GM12878 (cell line): ENCODE data around the gene RET. TPM values are rescaled to one million over a fixed set of nuclear protein-coding genes. Genes with fewer than 3 reads are reported as not detected.

Experiments
- ATAC-seq: fragments of 200-7000 bp; cut with Tn5 transposase; 3 replicates; pipeline ENCODE4 v1.9.1; 2020; ENCODE audit warnings: mild to moderate bottlenecking, moderate library complexity
- BruUV-seq: library from RNA; stranded (reverse); fragments of 400-500 nt; replicated peaks from 2 replicates; lab custom pipeline; 2021; lab: Mats Ljungman, UMichigan
- CTCF ChIA-PET: fragments of 300-600 bp; sonication (Branson Sonifier 250); formaldehyde crosslinking; extraction: SDS; loops from one replicate; lab custom pipeline; 2021; ENCODE audit warnings: inconsistent platforms; lab: Yijun Ruan, JAX
- POLR2A ChIA-PET: fragments of 350-600 bp; formaldehyde crosslinking; extraction: SDS; loops from one replicate; lab custom pipeline; 2021; ENCODE audit warnings: inconsistent platforms; lab: Charles Lee
- RAD21 ChIA-PET: fragments of 300-600 bp; sonication (Branson Sonifier 250); formaldehyde crosslinking; loops from one replicate; lab custom pipeline; 2023; ENCODE audit warnings: antibody characterized with exemption; ENCODE audit not compliant: unreplicated experiment; lab: Charles Lee
- SMC1A ChIA-PET: fragments of 300-600 bp; sonication (Branson Sonifier 250); formaldehyde crosslinking; loops from one replicate; lab custom pipeline; 2023; ENCODE audit not compliant: unreplicated experiment, uncharacterized antibody; lab: Charles Lee
- DNase-seq: peaks from one replicate; pipeline ENCODE4 v3.0.0-alpha.2; 2011; ENCODE audit warnings: low read depth, low spot score
- FAIRE-seq: peaks from 3 replicates; lab custom pipeline; 2011; peaks lifted over from hg19 to GRCh38; lab: Jason Lieb, UNC
- H2AFZ ChIP-seq: 2 replicates; pipeline ENCODE4 v1.6.0; 2011; ENCODE audit warnings: low read depth, low read length, control low read depth; ENCODE audit not compliant: control insufficient read depth
- H3K27ac ChIP-seq: 2 replicates; pipeline ENCODE4 v1.5.1; 2011; ENCODE audit warnings: control low read depth; ENCODE audit not compliant: control insufficient read depth, insufficient read depth
- H3K27me3 ChIP-seq, 2 experiments: replicated peaks in 1 of 2; 2 replicates each; pipeline versions ENCODE4 v1.6.0 to v1.6.1; 2011; ENCODE audit warnings: low read length in 1 of 2; ENCODE audit not compliant: control insufficient read depth in 2 of 2, insufficient read depth in 2 of 2
- H3K36me3 ChIP-seq, 2 experiments: 2 replicates each; pipeline ENCODE4 v1.5.1; 2011; ENCODE audit warnings: low read length in 1 of 2; ENCODE audit not compliant: control insufficient read depth in 2 of 2, insufficient read depth in 2 of 2
- H3K4me1 ChIP-seq: 2 replicates; pipeline ENCODE4 v1.6.1; 2011; ENCODE audit warnings: mild to moderate bottlenecking, low read length, moderate library complexity, mixed read lengths; ENCODE audit not compliant: control insufficient read depth, insufficient read depth
- H3K4me2 ChIP-seq: 2 replicates; pipeline ENCODE4 v1.6.0; 2011; ENCODE audit warnings: control low read depth; ENCODE audit not compliant: control insufficient read depth, insufficient read depth
- H3K4me3 ChIP-seq: fragments of 200-600 bp; sonication (generic); 2 replicates; pipeline ENCODE4 v1.5.1; 2016
- H3K79me2 ChIP-seq: 2 replicates; pipeline ENCODE4 v1.6.0; 2011; ENCODE audit warnings: low read length; ENCODE audit not compliant: control insufficient read depth, insufficient read depth
- H3K9ac ChIP-seq: 2 replicates; pipeline ENCODE4 v1.8.0; 2011; ENCODE audit warnings: low read length, control low read depth, mixed read lengths; ENCODE audit not compliant: control insufficient read depth, insufficient read depth
- H3K9me3 ChIP-seq: replicated peaks from 3 replicates; pipeline ENCODE4 v1.5.1; 2011; ENCODE audit warnings: mild to moderate bottlenecking, low read length; ENCODE audit not compliant: control insufficient read depth, insufficient read depth
- H4K20me1 ChIP-seq: 2 replicates; pipeline ENCODE4 v1.6.0; 2011; ENCODE audit not compliant: control insufficient read depth, insufficient read depth
- ATF7 ChIP-seq: fragments of 450-650 bp; IDR thresholded peaks from 2 replicates; pipeline ENCODE4 v1.6.1; 2016; ENCODE audit warnings: low read depth, mild to moderate bottlenecking
- BCL11A ChIP-seq: IDR thresholded peaks from 2 replicates; pipeline ENCODE4 v1.6.1; 2011; ENCODE audit warnings: low read depth, low read length
- BHLHE40 ChIP-seq, 2 experiments: fragments of 450-650 bp in 1 of 2; IDR thresholded peaks; 2 replicates each; pipeline ENCODE4 v1.6.1; 2011 to 2017; ENCODE audit warnings: low read depth in 2 of 2, borderline replicate concordance in 1 of 2, improper control_type of control experiment in 1 of 2, low read length in 1 of 2, mild to moderate bottlenecking in 1 of 2
- IRF4 ChIP-seq: IDR thresholded peaks from 2 replicates; pipeline ENCODE4 v1.6.1; 2011; ENCODE audit warnings: low read depth, low read length
- NR2F1 ChIP-seq: fragments of 450-650 bp; conservative IDR thresholded peaks from 2 replicates; pipeline ENCODE4 v1.6.1; 2017; ENCODE audit warnings: mild to moderate bottlenecking
- STAT3 ChIP-seq: IDR thresholded peaks from 2 replicates; pipeline ENCODE4 v1.6.1; 2011; ENCODE audit warnings: low read depth, low read length, improper control_type of control experiment
- TARDBP ChIP-seq: IDR thresholded peaks from 2 replicates; pipeline ENCODE4 v1.6.1; 2016; ENCODE audit warnings: borderline replicate concordance
- WGBS: methylation state at CpG from one replicate; pipeline ENCODE4 v1.1.6; 2016; ENCODE audit warnings: low lambda C conversion rate; ENCODE audit not compliant: insufficient replicate concordance, insufficient coverage; ENCODE audit errors: missing lambda C conversion rate; 5-methylcytosine and 5-hydroxymethylcytosine counted together
- in situ Hi-C: fragments of 300-500 bp; cut with MboI; formaldehyde crosslinking; loops from 9 replicates; pipeline ENCODE4 v1.14.3; 2018; ENCODE audit warnings: mixed read lengths
- intact Hi-C: fragments of 100-400 bp; cut with micrococcal nuclease; formaldehyde crosslinking; loops from one replicate; pipeline ENCODE4 v1.14.2; 2022; ENCODE audit not compliant: unreplicated experiment
- polyA plus RNA-seq, 11 experiments: library from polyadenylated mRNA; depleted of rRNA in 4 of 11; unstranded in 6 of 11; stranded (reverse) in 5 of 11; fragments of >200 nt; fragmentation: Nextera tagmentation in 4 of 11; fragmentation: Illumina TruSeq in 1 of 11; extraction: Ambion mirVana in 4 of 11; extraction: Trizol in 1 of 11; gene quantifications; 1 replicate in 1 of 11; 2 replicates in 10 of 11; pipeline versions ENCODE4 v1.2.1 to v1.2.3, GENCODE V29; 2011 to 2016; ENCODE audit warnings: inconsistent platforms in 2 of 11, missing spikeins in 2 of 11, low read depth in 1 of 11
- total RNA-seq, 4 experiments: library from RNA; depleted of rRNA in 3 of 4; stranded (reverse); fragments of >200 nt in 3 of 4; fragmentation: Illumina TruSeq in 1 of 4; extraction: Trizol in 1 of 4; gene quantifications; 2 replicates each; pipeline versions ENCODE4 v1.2.1 to v1.2.3, GENCODE V29; 2013 to 2021
- TF ChIP-seq, protein P1 (sequence below): fragments of 450-650 bp; IDR thresholded peaks from 2 replicates; pipeline ENCODE4 v1.6.1; 2017; ENCODE audit warnings: low read depth, mild to moderate bottlenecking, moderate library complexity

RET gene
- total and polyA plus RNA-seq, 10 of the 15 experiments (the other 5 are each of a cell fraction or from before 2014, with no cell fraction given) = not detected

DNA sequence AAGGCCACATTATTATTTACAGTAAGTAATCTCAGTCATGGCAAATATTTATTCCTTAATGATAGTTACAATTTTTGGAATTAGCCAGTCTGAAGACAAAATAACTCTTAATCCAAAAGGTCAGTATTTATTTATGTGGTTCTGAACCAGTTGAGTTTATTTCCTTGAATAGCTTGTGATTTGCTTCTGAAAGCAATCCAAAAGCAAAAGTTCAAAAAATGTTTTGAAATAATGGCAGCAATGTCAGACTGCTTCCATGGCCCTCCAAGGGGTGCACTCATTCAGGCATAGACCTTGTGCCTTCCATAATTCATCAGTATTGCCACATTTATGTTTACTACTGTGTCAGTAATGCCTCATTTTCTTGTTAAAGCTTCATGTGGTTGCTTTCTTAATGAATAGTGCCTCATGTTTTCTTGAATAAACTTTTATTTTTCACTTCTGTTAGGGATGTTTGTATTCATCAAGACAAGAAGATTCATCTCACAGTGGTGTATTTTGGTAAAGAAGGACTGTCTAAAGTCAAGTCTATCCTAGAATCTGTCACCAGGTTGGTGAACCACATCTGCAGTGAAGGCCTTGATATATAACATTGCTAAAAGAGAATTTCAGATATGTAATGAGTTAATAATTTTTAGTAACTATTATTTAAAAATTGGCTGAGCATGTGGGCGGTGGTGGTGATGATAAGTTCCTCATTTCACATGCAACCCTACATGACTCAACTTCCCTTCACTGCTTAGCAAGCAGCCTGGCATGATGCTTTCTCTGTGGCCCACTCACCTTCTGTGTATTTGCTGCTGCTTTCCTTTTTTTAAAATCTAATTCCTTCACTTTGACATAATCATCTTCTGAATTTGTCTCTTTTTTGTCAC lies 83.4 kb downstream of the RET start (continued):
- TF ChIP-seq, protein P1, sequence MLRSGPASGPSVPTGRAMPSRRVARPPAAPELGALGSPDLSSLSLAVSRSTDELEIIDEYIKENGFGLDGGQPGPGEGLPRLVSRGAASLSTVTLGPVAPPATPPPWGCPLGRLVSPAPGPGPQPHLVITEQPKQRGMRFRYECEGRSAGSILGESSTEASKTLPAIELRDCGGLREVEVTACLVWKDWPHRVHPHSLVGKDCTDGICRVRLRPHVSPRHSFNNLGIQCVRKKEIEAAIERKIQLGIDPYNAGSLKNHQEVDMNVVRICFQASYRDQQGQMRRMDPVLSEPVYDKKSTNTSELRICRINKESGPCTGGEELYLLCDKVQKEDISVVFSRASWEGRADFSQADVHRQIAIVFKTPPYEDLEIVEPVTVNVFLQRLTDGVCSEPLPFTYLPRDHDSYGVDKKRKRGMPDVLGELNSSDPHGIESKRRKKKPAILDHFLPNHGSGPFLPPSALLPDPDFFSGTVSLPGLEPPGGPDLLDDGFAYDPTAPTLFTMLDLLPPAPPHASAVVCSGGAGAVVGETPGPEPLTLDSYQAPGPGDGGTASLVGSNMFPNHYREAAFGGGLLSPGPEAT = no peak
- TF ChIP-seq IRF4 = no peak
- TF ChIP-seq TARDBP = no peak
- TF ChIP-seq NR2F1 = no peak
- TF ChIP-seq STAT3 = no peak
- TF ChIP-seq ATF7 = no peak
- TF ChIP-seq, all 136 proteins: peak for 0

- H3K4me3 ChIP-seq = no peak overlapping the region
- ATAC-seq (peak; percentile 82), FAIRE-seq (no peak), DNase-seq (no peak)
- peaks cover 1% of the 10 kb centered on the region for H3K79me2 ChIP-seq
- ChIA-PET SMC1A (interaction anchor here (0.9 to 3.0 kb wide), 2 partner anchors 9 to 20 kb away, joined by 3 to 8 read pairs; no protein-coding TSS in a partner anchor), RAD21 (no interaction called here), CTCF (interaction anchor here (0.6 to 1.8 kb wide), 3 partner anchors 10 to 22 kb away, joined by 3 to 6 read pairs (median 4); no protein-coding TSS in a partner anchor), POLR2A (no interaction called here)
- TF ChIP-seq BCL11A (no peak), BHLHE40 (IDR thresholded peaks at IDR 0.05; ENCODE audit: borderline replicate concordance in 1 of 2, low read depth in 2 of 2, low read length in 1 of 2) (peak in 1 of 2 experiments; percentile 27; a peak in 1 of 4 replicates)
- H3K27ac ChIP-seq = no peak overlapping the region
- no peaks in the 10 kb centered on the region for H3K9me3 ChIP-seq
- no peak overlapping the region for H3K9ac ChIP-seq
- no peaks in the 10 kb centered on the region for H4K20me1 ChIP-seq
- H2AFZ ChIP-seq = no peak overlapping the region
- no peaks in the 10 kb centered on the region; the same call in 1 of the 2 replicates for H3K4me1 ChIP-seq
- BruUV-seq = no TSS peak
- intact Hi-C loops = no loop called here
- in situ Hi-C loops = loop anchor here (25.0 kb wide), 1 partner anchor 1801 kb away; the partner anchor contains the start of gene RASSF4
- H3K27me3 ChIP-seq = no peaks in the 10 kb centered on the region
- 0% methylated on average over 2 of the region's 2 CpGs for WGBS
- H3K4me2 ChIP-seq = no peak overlapping the region
- peaks cover 2 to 6% of the 10 kb centered on the region in 2 experiments; a peak in 2 of 4 replicates for H3K36me3 ChIP-seq
These were observed 84.0 kb downstream of the RET start for GRCh38 chr10:43160921-43161255.
